GM23338 (cell line): ENCODE data around the gene EPHX1. TPM values are rescaled to one million over a fixed set of nuclear protein-coding genes. Genes with fewer than 3 reads are reported as not detected.

Experiments used
- ATAC-seq: fragments of 200-7000 bp; cut with Tn5 transposase; 3 replicates; pipeline ENCODE4 v1.9.1; 2020
- DNase-seq: peaks from one replicate; pipeline ENCODE4 v3.0.0-alpha.2; 2015; ENCODE audit warnings: low spot score
- H2AFZ ChIP-seq: fragments of 200-600 bp; sonication (generic); 2 replicates; pipeline ENCODE4 v1.8.0; 2016; ENCODE audit warnings: antibody characterized with exemption, mild to moderate bottlenecking, moderate library complexity
- H3F3A ChIP-seq: fragments of 200-600 bp; sonication (generic); replicated peaks from 2 replicates; pipeline ENCODE4 v1.8.0; 2017; ENCODE audit warnings: antibody characterized with exemption, mixed run types, low read depth
- H3K27ac ChIP-seq: fragments of 200-600 bp; sonication (generic); 2 replicates; pipeline ENCODE4 v1.6.1; 2016; ENCODE audit warnings: low read depth
- H3K27me3 ChIP-seq: fragments of 200-600 bp; sonication (generic); 2 replicates; pipeline ENCODE4 v1.8.0; 2016; ENCODE audit warnings: mild to moderate bottlenecking, mixed run types, moderate library complexity; ENCODE audit not compliant: insufficient read depth
- H3K36me3 ChIP-seq: fragments of 200-600 bp; sonication (generic); 2 replicates; pipeline ENCODE4 v1.8.0; 2016; ENCODE audit warnings: mild to moderate bottlenecking; ENCODE audit not compliant: insufficient read depth
- H3K4me1 ChIP-seq: fragments of 200-600 bp; sonication (generic); 2 replicates; pipeline ENCODE4 v1.8.0; 2016; ENCODE audit warnings: mild to moderate bottlenecking, moderate library complexity; ENCODE audit not compliant: insufficient read depth
- H3K4me2 ChIP-seq: fragments of 200-600 bp; sonication (generic); 2 replicates; pipeline ENCODE4 v1.7.1; 2017; ENCODE audit warnings: mixed run types
- H3K4me3 ChIP-seq: fragments of 200-600 bp; sonication (generic); 2 replicates; pipeline ENCODE4 v1.6.1; 2016; ENCODE audit warnings: mixed run types
- H3K79me2 ChIP-seq: fragments of 200-600 bp; sonication (generic); replicated peaks from 2 replicates; pipeline ENCODE4 v1.8.0; 2017; ENCODE audit warnings: mild to moderate bottlenecking; ENCODE audit not compliant: insufficient read depth
- H3K9me2 ChIP-seq: fragments of 200-600 bp; sonication (generic); 2 replicates; pipeline ENCODE4 v1.8.0; 2017; ENCODE audit not compliant: insufficient read depth
- H4K20me1 ChIP-seq: fragments of 200-600 bp; sonication (generic); replicated peaks from 2 replicates; pipeline ENCODE4 v1.8.0; 2017; ENCODE audit warnings: mild to moderate bottlenecking; ENCODE audit not compliant: insufficient read depth
- H3K27ac Mint-ChIP-seq: 2 replicates; pipeline ENCODE4 v1.8.0; 2020; ENCODE audit warnings: inconsistent platforms, mild to moderate bottlenecking, moderate library complexity, mixed read lengths
- H3K27me3 Mint-ChIP-seq: 3 replicates; pipeline ENCODE4 v1.8.0; 2022; ENCODE audit warnings: low read depth, mild to moderate bottlenecking, moderate library complexity, mixed read lengths, inconsistent platforms; ENCODE audit not compliant: insufficient read depth, poor library complexity
- H3K36me3 Mint-ChIP-seq: 3 replicates; pipeline ENCODE4 v1.8.0; 2021; ENCODE audit warnings: low read depth, mild to moderate bottlenecking, inconsistent platforms, moderate library complexity, mixed read lengths
- H3K4me1 Mint-ChIP-seq: 3 replicates; pipeline ENCODE4 v1.8.0; 2020; ENCODE audit warnings: mild to moderate bottlenecking, inconsistent platforms, mixed read lengths
- H3K4me3 Mint-ChIP-seq: 3 replicates; pipeline ENCODE4 v1.8.0; 2021; ENCODE audit warnings: moderate library complexity, mild to moderate bottlenecking, inconsistent platforms, mixed read lengths
- H3K9me3 Mint-ChIP-seq: 3 replicates; pipeline ENCODE4 v1.8.0; 2020; ENCODE audit warnings: moderate library complexity, mild to moderate bottlenecking, inconsistent platforms, mixed read lengths
- CREB1 ChIP-seq: fragments of 250-450 bp; sonication (Bioruptor Pico); IDR thresholded peaks from 2 replicates; pipeline ENCODE4 v1.5.0; 2020; ENCODE audit warnings: low read depth, mild to moderate bottlenecking, moderate library complexity
- CTCF ChIP-seq, 2 experiments: fragments of 200-600 bp in 1 of 2; sonication (generic) in 1 of 2; conservative IDR thresholded peaks; 2 replicates each; pipeline versions ENCODE4 v1.5.1 to v1.6.1; 2016 to 2017; ENCODE audit warnings: antibody characterized with exemption in 2 of 2, low read depth in 2 of 2, mild to moderate bottlenecking in 2 of 2, moderate library complexity in 1 of 2
- ETS1 ChIP-seq: IDR thresholded peaks from 2 replicates; pipeline ENCODE4 v1.6.1; 2016; ENCODE audit warnings: antibody characterized with exemption
- EZH2 ChIP-seq: fragments of 200-600 bp; sonication (generic); IDR thresholded peaks from one replicate; pipeline ENCODE4 v1.8.0; 2017; ENCODE audit warnings: antibody characterized with exemption, mild to moderate bottlenecking, low read depth; ENCODE audit not compliant: unreplicated experiment
- EZH2phosphoT487 ChIP-seq: fragments of 200-600 bp; sonication (generic); IDR thresholded peaks from one replicate; pipeline ENCODE4 v1.8.1; 2018; ENCODE audit warnings: antibody characterized with exemption; ENCODE audit not compliant: unreplicated experiment
- NANOG ChIP-seq: IDR thresholded peaks from 2 replicates; pipeline ENCODE4 v1.6.1; 2016; ENCODE audit warnings: antibody characterized with exemption, borderline replicate concordance
- ZNF114 ChIP-seq: fragments of 250-450 bp; sonication (Bioruptor Pico); IDR thresholded peaks from 2 replicates; pipeline ENCODE4 v1.5.0; 2020; ENCODE audit warnings: mild to moderate bottlenecking, moderate library complexity
- ZNF331 ChIP-seq: fragments of 250-450 bp; sonication (Bioruptor Pico); IDR thresholded peaks from 2 replicates; pipeline ENCODE4 v1.5.0; 2020; ENCODE audit warnings: low read depth, mild to moderate bottlenecking, moderate library complexity
- ZNF462 ChIP-seq: fragments of 250-450 bp; sonication (Bioruptor Pico); IDR thresholded peaks from 2 replicates; pipeline ENCODE4 v1.5.0; 2020; ENCODE audit warnings: mild to moderate bottlenecking, moderate library complexity
- polyA plus RNA-seq: library from polyadenylated mRNA; unstranded; fragments of >200 nt; fragmentation: Nextera tagmentation; extraction: Ambion mirVana; gene quantifications from 2 replicates; pipeline ENCODE4 v1.2.1, GENCODE V29; 2016
- total RNA-seq: library from RNA; depleted of rRNA; stranded (reverse); fragments of >200 nt; shearing (Covaris generic); gene quantifications from 2 replicates; pipeline ENCODE4 v1.2.3, GENCODE V29; 2014

The EPHX1 gene
- total and polyA plus RNA-seq, 2 experiments from 2014 or later = 15.3 to 46.5 TPM

GRCh38 chr1:225771661-225772322 is 38.1 kb upstream of the EPHX1 start:
- peaks cover 10% of the 10 kb centered on the region for H3K27me3 Mint-ChIP-seq
- Histone ChIP-seq H2AFZ (peak overlapping the region; percentile 39; the same call in 1 of the 2 replicates), H3K4me2 (no peak overlapping the region; the same call in 1 of the 2 replicates), H3K27me3 (no peaks in the 10 kb centered on the region), H3K4me1 (peaks cover 40% of the 10 kb centered on the region), H3K79me2 (0 out of 2 replicates have a peak, but pooled peaks cover 5% of the 10 kb centered on the region), H3K36me3 (no peaks in the 10 kb centered on the region), H3K9me2 (no peaks in the 10 kb centered on the region), H3K4me3 (no peak overlapping the region), H3K27ac (0 out of 2 replicates have a peak overlapping the region, but pooled peaks have one; percentile 17), H3F3A (peaks cover 3% of the 10 kb centered on the region; the same call in 1 of the 2 replicates), H4K20me1 (no peaks in the 10 kb centered on the region)
- DNase-seq = no peak
- no peaks in the 10 kb centered on the region for H3K9me3 Mint-ChIP-seq
- TF ChIP-seq CREB1 (CRISPR knock-in tag) (no peak), NANOG (no peak), ETS1 (no peak), EZH2 (no peak), CTCF (conservative IDR thresholded peaks at IDR 0.05; ENCODE audit: low read depth in 2 of 2) (no peak), ZNF114 (CRISPR knock-in tag) (no peak), EZH2phosphoT487 (no peak), ZNF331 (CRISPR knock-in tag) (no peak), ZNF462 (CRISPR knock-in tag) (no peak)
- peak overlapping the region; percentile 55 for H3K27ac Mint-ChIP-seq
- H3K36me3 Mint-ChIP-seq = no peaks in the 10 kb centered on the region
- peak; percentile 8 for ATAC-seq
- H3K4me1 Mint-ChIP-seq = peaks cover 56% of the 10 kb centered on the region
- no peak overlapping the region for H3K4me3 Mint-ChIP-seq
